Mucosa of descending colon (tissue), 3 donors: ENCODE results near the gene CATSPERZ. TPM values are rescaled to one million over a fixed set of nuclear protein-coding genes. Genes with fewer than 3 reads are reported as not detected.
A peak's percentile ranks its signal among the peaks of the same experiment; 100 is the strongest.

ENCODE experiments used
- ATAC-seq: fragments of 200-7000 bp; cut with Tn5 transposase; one replicate; pipeline ENCODE4 v1.9.1; 2020; ENCODE audit warnings: mild to moderate bottlenecking, moderate library complexity
- DNase-seq, 3 donors: peaks; one replicate each; pipeline ENCODE4 v3.0.0-alpha.2; 2020
- H3K36me3 ChIP-seq: fragments of 200-600 bp; one replicate; pipeline ENCODE4 v1.8.0; 2021; ENCODE audit warnings: low read depth, mild to moderate bottlenecking
- H3K4me1 ChIP-seq: fragments of 200-600 bp; one replicate; pipeline ENCODE4 v1.8.0; 2021; ENCODE audit warnings: low read depth, mild to moderate bottlenecking
- H3K4me3 ChIP-seq: fragments of 200-600 bp; one replicate; pipeline ENCODE4 v1.8.0; 2021; ENCODE audit warnings: mild to moderate bottlenecking
- H3K9me3 ChIP-seq: fragments of 200-600 bp; one replicate; pipeline ENCODE4 v1.8.0; 2021; ENCODE audit warnings: mild to moderate bottlenecking
- CTCF ChIP-seq: fragments of 200-600 bp; IDR thresholded peaks from one replicate; pipeline ENCODE4 v1.8.0; 2022; ENCODE audit warnings: antibody characterized with exemption, mild to moderate bottlenecking
- intact Hi-C, 2 donors: fragments of 100-400 bp; cut with DNase I in 1 of 2; cut with micrococcal nuclease in 1 of 2; formaldehyde crosslinking; loops; one replicate each; pipeline versions ENCODE4 v1.11.0 to v1.11.1; 2022; cut with DNase I, micrococcal nuclease
- microRNA-seq: library from miRNA; unstranded; fragments of <30 nt; microRNA quantifications from one replicate; pipeline ENCODE4, GENCODE V29; 2019
- total RNA-seq, 3 donors: library from RNA; stranded (reverse); fragmentation: NEBNext Ultra II Directional in 2 of 3; extraction: Animal tissue kit (Norgen Biotek cat#: 25700) in 2 of 3; gene quantifications; one replicate each; pipeline versions ENCODE4 v1.2.1 to v1.2.4, GENCODE V29; 2021 to 2023
- donor health status: DM: no; HTN: no; CAD: no; lungs with moderate emphysema.
- donor health status: DM: no; HTN: no; CAD: no.
- donor health status: DM: no; HTN: yes; CAD: no.

CATSPERZ gene
- total RNA-seq, 3 donors from 2014 or later: not detected

GRCh38 chr11:64352099-64352994 is 52.2 kb downstream of the CATSPERZ start:
- Histone ChIP-seq H3K9me3 (no peaks in the 10 kb centered on the region), H3K4me1 (no peaks in the 10 kb centered on the region), H3K4me3 (no peak overlapping the region), H3K36me3 (no peaks in the 10 kb centered on the region)
- DNase-seq (peak in 2 of 3 donors; percentile 7 to 27), ATAC-seq (no peak)
- TF ChIP-seq CTCF: no peak
- intact Hi-C loops: no loop called here

GRCh38 chr11:64352995-64353714 is 53.0 kb downstream of the CATSPERZ start:
- no peak for ATAC-seq
- intact Hi-C loops: no loop called here

GRCh38 chr11:64353715-64354506 is 53.8 kb downstream of the CATSPERZ start:
- DNase-seq: peak in 1 of 3 donors; percentile 37
- intact Hi-C loops: no loop called here

More at GRCh38 chr11:64352995-64353714, 53.0 kb downstream of the CATSPERZ start:
- peaks cover 5% of the 10 kb centered on the region for H3K4me1 ChIP-seq
- H3K9me3 ChIP-seq: no peaks in the 10 kb centered on the region
- no peak for TF ChIP-seq CTCF
- DNase-seq: peak in 1 of 3 donors; percentile 30
- H3K4me3 ChIP-seq: no peak overlapping the region
- H3K36me3 ChIP-seq: no peaks in the 10 kb centered on the region

More at GRCh38 chr11:64353715-64354506, 53.8 kb downstream of the CATSPERZ start:
- no peaks in the 10 kb centered on the region for H3K9me3 ChIP-seq
- ATAC-seq: no peak
- H3K36me3 ChIP-seq: no peaks in the 10 kb centered on the region
- no peak overlapping the region for H3K4me3 ChIP-seq
- H3K4me1 ChIP-seq: peaks cover 11% of the 10 kb centered on the region
- TF ChIP-seq CTCF: no peak

Small RNA genes within 50 kb of the gene (microRNA-seq; reads per million reads assigned to microRNA genes)
- gene MIR7155: 0.93 reads per million

Other genes with a start within 250 kb of the CATSPERZ start
- gene MACROD1, start 134.2 kb upstream of the CATSPERZ start, total RNA-seq: 10 to 100 TPM; 26.7 to 38.7 (median 38.1) TPM
- gene STIP1, start 114.2 kb upstream of the CATSPERZ start, total RNA-seq: 100 to 1,000 TPM in 1 of 3 donors, 10 to 100 TPM in 2; 49.4 to 118 (median 80.3) TPM
- 10 to 100 TPM; 19.7 to 32.7 (median 26.4) TPM for gene FERMT3, start 93.6 kb upstream of the CATSPERZ start, total RNA-seq
- gene TRPT1, start 74.2 kb upstream of the CATSPERZ start, total RNA-seq: 10 to 100 TPM; 50.6 to 55.1 (median 53.1) TPM
- 100 to 1,000 TPM in 2 of 3 donors, 10 to 100 TPM in 1; 81.6 to 137 (median 119) TPM for gene NUDT22, start 74.1 kb upstream of the CATSPERZ start, total RNA-seq
- gene DNAJC4, start 69.8 kb upstream of the CATSPERZ start, total RNA-seq: 10 to 100 TPM; 43.6 to 57.6 (median 50.7) TPM
- 100 to 1,000 TPM in 1 of 3 donors, 10 to 100 TPM in 2; 45.3 to 156 (median 45.6) TPM for gene VEGFB, start 65.8 kb upstream of the CATSPERZ start, total RNA-seq
- 10 to 100 TPM; 67.5 to 91.0 (median 75.8) TPM for gene FKBP2, start 59.3 kb upstream of the CATSPERZ start, total RNA-seq
- gene PPP1R14B, start 53.4 kb upstream of the CATSPERZ start, total RNA-seq: 100 to 1,000 TPM in 1 of 3 donors, 10 to 100 TPM in 2; 73.6 to 142 (median 87.5) TPM
- gene PLCB3, start 48.8 kb upstream of the CATSPERZ start, total RNA-seq: 10 to 100 TPM; 51.1 to 72.1 (median 65.1) TPM
- gene BAD, start 15.7 kb upstream of the CATSPERZ start, total RNA-seq: 10 to 100 TPM; 56.8 to 90.9 (median 75.4) TPM
- gene GPR137, start 14.5 kb upstream of the CATSPERZ start, total RNA-seq: 10 to 100 TPM; 31.2 to 46.7 (median 40.6) TPM
- not detected for gene KCNK4, start 9.1 kb upstream of the CATSPERZ start, total RNA-seq
- 100 to 1,000 TPM; 126 to 204 (median 183) TPM for gene ESRRA, start 5.2 kb downstream of the CATSPERZ start, total RNA-seq
- gene TRMT112, start 17.2 kb downstream of the CATSPERZ start, total RNA-seq: 100 to 1,000 TPM in 1 of 3 donors, 10 to 100 TPM in 2; 48.5 to 122 (median 63.5) TPM
- gene PRDX5, start 17.8 kb downstream of the CATSPERZ start, total RNA-seq: 100 to 1,000 TPM; 159 to 512 (median 353) TPM
- gene CCDC88B, start 39.8 kb downstream of the CATSPERZ start, total RNA-seq: 10 to 100 TPM; 13.4 to 32.5 (median 28.8) TPM
- 10 to 100 TPM; 33.6 to 39.8 (median 36.5) TPM for gene RPS6KA4, start 58.8 kb downstream of the CATSPERZ start, total RNA-seq